ENCODE data around the gene LGALS7.
"Not testable (repeated sequence)": the region's sequence is repeated elsewhere in the genome, so short reads cannot be mapped to it uniquely, and the experiment has no call there.

The LGALS7 gene

GRCh38 chr19:38773469-38774177, at the start of gene LGALS7:
Gene LGALS7, minus strand, starts transcription at chr19:38773517. Its CDS starts 25 bp downstream, at chr19:38773492.
- no peak for DNase-seq

- not testable (repeated sequence) for DNase-seq
Observed at GRCh38 chr19:38821230-38821825, 48.0 kb upstream of the LGALS7 start.

GRCh38 chr19:38819231-38819920, 46.1 kb upstream of the LGALS7 start:
- DNase-seq = no peak

DNA sequence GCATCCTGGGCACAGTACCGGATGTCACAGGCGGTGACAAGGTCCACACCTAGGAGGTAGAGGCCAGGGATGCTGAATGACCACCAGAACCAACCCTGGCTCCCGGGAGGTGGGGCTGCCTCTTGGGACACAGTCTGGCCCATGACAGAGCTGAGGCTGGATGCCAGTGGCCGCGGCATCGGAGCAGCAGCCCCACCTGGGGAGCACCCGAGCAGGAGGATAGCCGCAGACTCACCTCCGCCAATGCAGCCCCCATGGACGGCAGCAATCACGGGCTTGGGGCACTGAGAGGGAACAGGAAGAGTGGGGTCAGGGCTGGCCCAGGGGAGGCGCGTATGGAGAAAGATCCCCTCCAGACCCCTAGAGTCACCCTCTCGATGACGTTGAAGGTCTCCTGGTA, 43.8 kb upstream of the LGALS7 start:
- DNase-seq = no peak

- no peak for DNase-seq
Observed at GRCh38 chr19:38816131-38816750, 42.9 kb upstream of the LGALS7 start.

DNA sequence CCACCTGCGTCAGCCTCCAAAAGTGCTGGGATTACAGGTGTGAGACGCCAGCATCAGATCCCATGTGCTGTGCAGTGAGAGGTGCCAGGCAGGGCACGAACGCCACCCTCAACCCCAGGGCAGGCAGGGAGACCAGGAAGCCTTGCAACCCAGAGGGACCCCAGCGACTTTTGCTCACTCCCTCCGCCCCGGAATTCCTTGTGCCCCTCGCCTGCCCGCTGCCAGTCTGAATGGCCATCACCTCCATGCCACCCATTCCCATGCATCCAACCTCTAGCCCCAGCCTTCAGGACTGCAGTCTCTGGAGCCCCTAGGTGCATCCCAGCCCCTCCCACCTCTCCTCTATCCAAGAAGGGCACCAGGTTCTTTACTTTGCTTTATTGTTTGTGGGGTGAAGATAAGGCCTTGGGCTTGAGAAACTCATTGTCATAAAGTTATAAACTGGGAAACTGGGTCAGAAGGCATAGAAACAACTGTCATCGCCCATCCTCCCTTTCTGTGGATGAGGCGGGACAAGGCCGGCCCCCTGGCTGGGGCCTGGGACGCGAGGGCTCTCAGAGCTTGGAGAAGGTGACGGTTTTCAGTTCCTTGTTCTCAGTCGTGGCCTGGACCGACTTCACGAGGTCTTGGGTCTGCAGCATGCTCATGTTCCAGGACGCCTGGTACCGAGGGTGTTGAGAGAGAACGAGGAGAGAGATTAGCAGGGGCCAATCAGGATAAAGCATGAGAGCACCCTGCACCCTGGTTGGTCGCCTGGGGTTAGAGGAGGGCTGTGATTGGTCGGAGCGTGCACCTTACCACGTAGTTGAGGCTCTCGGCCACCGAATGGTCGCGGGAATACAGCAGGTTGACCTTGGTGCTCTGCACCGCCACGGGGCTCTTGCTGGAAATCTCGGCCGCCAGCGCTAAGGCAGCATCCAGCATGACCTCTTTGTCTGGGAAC, 42.0 kb upstream of the LGALS7 start:
- DNase-seq = no peak

DNA sequence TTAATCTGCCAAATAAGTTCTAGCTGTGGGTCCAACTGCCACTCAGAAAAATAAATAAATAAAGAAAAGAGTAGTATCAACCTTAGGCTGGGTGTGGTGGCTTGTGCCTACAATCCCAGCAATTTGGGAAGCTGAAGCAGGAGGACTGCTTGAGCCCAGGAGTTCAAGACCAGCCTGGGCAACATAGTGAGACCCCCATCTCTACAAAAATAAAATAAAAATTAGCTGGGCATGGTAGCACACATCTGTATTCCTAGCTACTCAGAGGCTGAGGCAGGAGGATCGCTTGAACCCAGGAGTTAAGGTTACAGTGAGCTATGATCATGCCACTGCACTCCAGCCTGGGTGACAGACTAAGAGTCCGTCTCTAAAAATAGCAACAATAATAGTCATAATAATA, 40.6 kb upstream of the LGALS7 start:
- DNase-seq = not testable (repeated sequence)

DNA sequence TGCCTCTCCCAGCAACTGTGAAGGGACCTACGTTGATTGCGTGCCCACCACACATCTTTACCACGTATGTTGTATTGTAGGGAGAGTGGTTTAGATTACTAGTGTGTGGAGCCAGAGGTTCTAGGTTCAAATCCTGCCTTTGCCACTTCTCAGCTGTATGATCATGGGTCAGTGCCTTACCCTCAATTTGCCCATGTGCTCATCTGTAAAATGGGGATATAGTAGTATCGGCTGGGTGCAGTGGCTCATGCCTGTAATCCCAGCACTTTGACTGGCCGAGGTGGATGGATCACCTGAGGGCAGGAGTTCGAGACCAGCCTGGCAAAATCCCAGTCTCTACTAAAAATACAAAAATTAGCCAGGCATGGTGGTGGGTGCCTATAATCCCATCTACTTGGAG, 40.0 kb upstream of the LGALS7 start:
- no peak for DNase-seq

DNA sequence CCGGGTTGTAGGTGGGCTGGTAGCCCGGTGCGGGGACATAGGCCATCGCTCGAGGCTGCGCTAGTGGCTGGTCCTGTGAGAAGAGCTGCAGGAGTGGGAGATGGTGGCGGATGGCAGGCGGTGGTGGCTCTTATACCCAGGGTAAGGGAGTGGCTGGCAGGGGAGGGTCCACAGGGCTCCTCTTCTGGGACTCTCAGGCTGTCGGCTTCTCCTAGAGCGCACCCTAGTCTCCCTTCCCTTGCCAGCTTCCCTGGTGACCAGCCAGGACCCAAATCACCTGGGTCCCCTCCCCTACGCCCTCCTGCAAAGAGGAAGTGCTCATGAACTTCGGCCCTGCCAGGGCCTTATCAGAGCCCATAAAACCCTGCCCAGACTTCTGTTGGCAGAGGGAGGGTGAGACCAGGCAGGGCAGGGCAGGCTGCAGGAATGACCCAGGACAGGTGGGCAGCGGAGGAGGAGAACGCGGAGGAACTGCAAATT, 39.6 kb upstream of the LGALS7 start, which contains the start of gene LGALS4:
Gene LGALS4 (minus strand): TSS at position 105 of the 480 bp plus-strand sequence. CDS start 59 bp downstream, at position 46.
- DNase-seq = no peak

- DNase-seq = no peak
Observed at GRCh38 chr19:38812009-38812840, 38.9 kb upstream of the LGALS7 start.

- DNase-seq = no peak
Observed at GRCh38 chr19:38809592-38810252, 36.4 kb upstream of the LGALS7 start.

- DNase-seq = no peak
Observed at GRCh38 chr19:38808741-38809140, 35.4 kb upstream of the LGALS7 start.

- DNase-seq = not testable (repeated sequence)
Observed at GRCh38 chr19:38807374-38808098, 34.2 kb upstream of the LGALS7 start.

GRCh38 chr19:38806371-38806770, 33.1 kb upstream of the LGALS7 start:
- no peak for DNase-seq

GRCh38 chr19:38805180-38805579, 31.9 kb upstream of the LGALS7 start:
- no peak for DNase-seq

- no peak for DNase-seq
Observed at GRCh38 chr19:38803543-38803942, 30.2 kb upstream of the LGALS7 start.

- no peak for DNase-seq
Observed at GRCh38 chr19:38801359-38802095, 28.2 kb upstream of the LGALS7 start.

GRCh38 chr19:38800577-38801347, 27.4 kb upstream of the LGALS7 start:
- DNase-seq = no peak

Data from activated T-cell treated with anti-CD3 and anti-CD28 coated beads, Interleukin-2, amount 50 U/mL, for 1 hour (primary cell).